NCI-H69 (cell line): Measurements from ENCODE around the gene PTPN13.
A peak's percentile ranks its signal among the peaks of the same experiment; 100 is the strongest.

Source experiments
- DNase-seq: peaks from one replicate; lab custom pipeline; 2025; lab: John Stamatoyannopoulos, UW

Gene PTPN13

GRCh38 chr4:86819561-86819960 is 225.4 kb downstream of the PTPN13 start:
- no peak for DNase-seq

GRCh38 chr4:86821151-86821550 is 227.0 kb downstream of the PTPN13 start:
- DNase-seq: no peak

- no peak for DNase-seq
These were observed 228.0 kb downstream of the PTPN13 start for GRCh38 chr4:86822136-86822535.

- DNase-seq: no peak
These were observed 231.4 kb downstream of the PTPN13 start for GRCh38 chr4:86825511-86825910.

- peak; percentile 76 for DNase-seq
These were observed 237.4 kb downstream of the PTPN13 start for GRCh38 chr4:86831262-86832130.

- no peak for DNase-seq
These were observed 239.5 kb downstream of the PTPN13 start for GRCh38 chr4:86833615-86834014.

GRCh38 chr4:86834901-86835300 is 240.8 kb downstream of the PTPN13 start:
- no peak for DNase-seq

GRCh38 chr4:86835677-86836076 is 241.6 kb downstream of the PTPN13 start:
- DNase-seq: no peak

GRCh38 chr4:86837691-86838503 is 243.8 kb downstream of the PTPN13 start:
- DNase-seq: peak; percentile 38

GRCh38 chr4:86840858-86841257 is 246.7 kb downstream of the PTPN13 start:
- no peak for DNase-seq

GRCh38 chr4:86841309-86841708 is 247.2 kb downstream of the PTPN13 start:
- DNase-seq: no peak

- DNase-seq: no peak
These were observed 251.5 kb downstream of the PTPN13 start for GRCh38 chr4:86845593-86845992.

GRCh38 chr4:86846921-86847320 is 252.8 kb downstream of the PTPN13 start:
- DNase-seq: no peak

GRCh38 chr4:86847571-86847970 is 253.5 kb downstream of the PTPN13 start:
- no peak for DNase-seq

- DNase-seq: no peak
These were observed 254.0 kb downstream of the PTPN13 start for GRCh38 chr4:86848136-86848535.

GRCh38 chr4:86848732-86849619 is 254.9 kb downstream of the PTPN13 start, which contains the start of gene SLC10A6:
TSS of gene SLC10A6 (minus strand) at chr4:86849384. CDS start at chr4:86849115, 269 bp downstream.
- DNase-seq: peak; percentile 3

GRCh38 chr4:86853209-86853608 is 259.1 kb downstream of the PTPN13 start:
- DNase-seq: no peak

- no peak for DNase-seq
These were observed 261.5 kb downstream of the PTPN13 start for GRCh38 chr4:86855572-86855971.

GRCh38 chr4:86856896-86857295 is 262.8 kb downstream of the PTPN13 start:
- peak; percentile 2 for DNase-seq

GRCh38 chr4:86857341-86858052 is 263.4 kb downstream of the PTPN13 start:
- DNase-seq: no peak
